Right lobe of liver (tissue), 6 donors: ENCODE data around the gene TMPRSS9. TPM values are rescaled to one million over a fixed set of nuclear protein-coding genes. Genes with fewer than 3 reads are reported as not detected.
"Not testable (repeated sequence)": the region's sequence is repeated elsewhere in the genome, so short reads cannot be mapped to it uniquely, and the experiment has no call there.

Experiments used
- ATAC-seq, 4 donors: fragments of 200-7000 bp; cut with Tn5 transposase; one replicate each; pipeline ENCODE4 v1.9.1; 2020; ENCODE audit warnings: mild to moderate bottlenecking in 4 of 4, moderate library complexity in 4 of 4
- DNase-seq, 3 donors: peaks; one replicate each; pipeline ENCODE4 v3.0.0-alpha.2; 2020
- H3K27ac ChIP-seq, 3 donors: fragments of 200-600 bp; one replicate each; pipeline ENCODE4 v1.8.0; 2022
- H3K27me3 ChIP-seq, 2 donors: fragments of 200-600 bp; one replicate each; pipeline ENCODE4 v1.8.0; 2022
- H3K36me3 ChIP-seq, 4 donors: fragments of 200-600 bp; sonication (generic) in 1 of 4; one replicate each; pipeline versions ENCODE4 v1.5.1 to v1.8.0; 2017 to 2022; ENCODE audit warnings: control low read depth in 1 of 4
- H3K4me1 ChIP-seq, 4 donors: fragments of 200-600 bp; sonication (generic) in 1 of 4; one replicate each; pipeline versions ENCODE4 v1.5.1 to v1.8.0; 2017 to 2022; ENCODE audit warnings: control low read depth in 1 of 4
- H3K4me3 ChIP-seq, 3 donors: fragments of 200-600 bp; one replicate each; pipeline ENCODE4 v1.8.0; 2022
- H3K9me3 ChIP-seq, 4 donors: fragments of 200-600 bp; sonication (generic) in 1 of 4; one replicate each; pipeline versions ENCODE4 v1.5.1 to v1.8.0; 2017 to 2022; ENCODE audit warnings: control low read depth in 1 of 4
- POLR2A ChIP-seq: fragments of 450-650 bp; IDR thresholded peaks from one replicate; pipeline ENCODE4 v1.6.1; 2017; ENCODE audit warnings: antibody characterized with exemption, mild to moderate bottlenecking
- WGBS: methylation state at CpG from one replicate; pipeline ENCODE4 v1.1.6; 2018; ENCODE audit warnings: low coverage, low lambda C conversion rate; ENCODE audit not compliant: insufficient coverage; ENCODE audit errors: missing lambda C conversion rate; 5-methylcytosine and 5-hydroxymethylcytosine counted together
- intact Hi-C, 2 donors: fragments of 100-400 bp; cut with DNase I; formaldehyde crosslinking; loops; one replicate each; pipeline versions ENCODE4 v1.11.2 to v1.14.1; 2022
- total RNA-seq, 6 experiments: library from RNA; depleted of rRNA in 2 of 6; stranded (reverse); fragments of >200 nt in 2 of 6; fragmentation: NEBNext Ultra II Directional in 3 of 6; extraction: Animal tissue kit (Norgen Biotek cat#: 25700) in 3 of 6; gene quantifications; one replicate each; pipeline versions ENCODE4 v1.1.0 to v1.2.4, GENCODE V29; 2016 to 2023
- TF ChIP-seq, protein P1 (sequence below), 4 donors: fragments of 200-600 bp in 3 of 4; fragments of 450-650 bp in 1 of 4; IDR thresholded peaks; one replicate each; pipeline versions ENCODE4 v1.5.1 to v1.8.0; 2016 to 2022; ENCODE audit warnings: antibody characterized with exemption in 4 of 4, mild to moderate bottlenecking in 2 of 4
- donor health status: DM: no; HTN: yes; CAD: no.
- donor health status: DM: no; HTN: no; CAD: no.
- donor health status: DM: no; HTN: no; CAD: no.
- donor health status: DM: no; HTN: yes; CAD: no.
- donor health status: DM: no; HTN: yes; CAD: no.

The TMPRSS9 gene
- total RNA-seq, 6 experiments from 2014 or later = 0.12 to 6.7 (median 2.9) TPM

DNA sequence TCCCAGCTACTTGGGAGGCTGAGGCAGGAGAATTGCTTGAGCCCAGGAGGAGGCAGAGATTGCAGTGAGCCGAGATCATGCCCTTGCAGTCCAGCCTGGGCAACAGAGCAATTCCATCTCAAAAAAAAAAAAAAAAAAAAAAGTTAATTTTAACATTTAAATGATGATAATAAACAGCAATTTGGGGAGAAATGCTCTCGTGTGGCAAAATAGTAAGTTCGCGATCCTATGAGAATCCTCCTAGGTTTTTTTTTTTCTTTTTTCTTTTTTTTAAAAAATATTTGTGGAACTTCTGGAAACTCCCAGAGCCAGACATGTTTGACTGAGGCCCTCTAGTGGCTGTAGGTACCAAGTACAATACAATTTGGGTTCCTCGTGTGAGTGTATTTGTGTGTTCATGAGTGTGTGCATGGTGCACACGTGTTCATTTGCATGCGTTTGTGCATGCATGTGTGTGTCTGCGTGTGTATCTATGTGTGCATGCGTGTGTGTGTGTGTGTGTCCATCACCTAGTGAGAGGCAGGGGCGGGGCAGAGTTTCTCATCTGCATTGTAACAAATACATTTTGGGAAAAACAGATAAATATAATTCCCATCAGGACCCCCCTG is 31.2 kb downstream of the TMPRSS9 start:
- WGBS = 6% methylated on average over 10 of the region's 10 CpGs
- no peak for DNase-seq

DNA sequence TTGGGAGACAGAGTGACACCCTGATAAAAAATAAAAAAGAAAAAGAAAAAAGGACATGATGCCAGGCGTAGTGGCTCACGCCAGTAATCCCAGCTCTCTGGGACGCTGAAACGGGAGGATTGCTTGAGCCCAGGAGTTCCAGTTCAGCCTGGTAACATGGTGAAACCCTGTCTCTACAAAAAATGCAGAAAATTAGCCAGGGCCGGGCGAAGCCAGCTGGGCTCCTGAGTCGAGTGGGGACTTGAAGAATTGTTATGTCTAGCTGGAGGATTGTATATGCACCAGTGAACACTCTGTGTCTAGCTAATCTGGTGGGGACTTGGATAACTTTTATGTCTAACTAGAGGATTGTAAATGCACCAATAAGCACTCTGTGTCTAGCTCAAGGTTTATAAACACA is 32.3 kb downstream of the TMPRSS9 start:
- Histone ChIP-seq H3K9me3 (no peaks in the 10 kb centered on the region), H3K36me3 (no peaks in the 10 kb centered on the region), H3K27me3 (no peaks in the 10 kb centered on the region), H3K4me1 (peaks cover 0 to 17% (median 0%) of the 10 kb centered on the region in 4 donors), H3K4me3 (no peak overlapping the region), H3K27ac (no peak overlapping the region)
- DNase-seq (no peak), ATAC-seq (no peak)
- intact Hi-C loops = loop anchor here in 1 of 2 donors (10.0 kb wide), 1 partner anchor 238 kb away; the partner anchor contains the start of gene AP3D1
- no peak for TF ChIP-seq POLR2A
- WGBS = 50% methylated on average over 7 of the region's 7 CpGs

More for the DNA sequence above, 31.2 kb downstream of the TMPRSS9 start:
- peaks cover 0 to 13% (median 0%) of the 10 kb centered on the region in 4 donors for H3K4me1 ChIP-seq
- H3K27ac ChIP-seq = no peak overlapping the region
- no peaks in the 10 kb centered on the region for H3K27me3 ChIP-seq
- peak; percentile 26 to 73 (median 38) for ATAC-seq
- H3K36me3 ChIP-seq = no peaks in the 10 kb centered on the region
- intact Hi-C loops = loop anchor here in 1 of 2 donors (10.0 kb wide), 1 partner anchor 236 kb away; the partner anchor contains the start of gene AP3D1
- H3K9me3 ChIP-seq = no peaks in the 10 kb centered on the region
- TF ChIP-seq POLR2A = no peak
- TF ChIP-seq, protein P1, sequence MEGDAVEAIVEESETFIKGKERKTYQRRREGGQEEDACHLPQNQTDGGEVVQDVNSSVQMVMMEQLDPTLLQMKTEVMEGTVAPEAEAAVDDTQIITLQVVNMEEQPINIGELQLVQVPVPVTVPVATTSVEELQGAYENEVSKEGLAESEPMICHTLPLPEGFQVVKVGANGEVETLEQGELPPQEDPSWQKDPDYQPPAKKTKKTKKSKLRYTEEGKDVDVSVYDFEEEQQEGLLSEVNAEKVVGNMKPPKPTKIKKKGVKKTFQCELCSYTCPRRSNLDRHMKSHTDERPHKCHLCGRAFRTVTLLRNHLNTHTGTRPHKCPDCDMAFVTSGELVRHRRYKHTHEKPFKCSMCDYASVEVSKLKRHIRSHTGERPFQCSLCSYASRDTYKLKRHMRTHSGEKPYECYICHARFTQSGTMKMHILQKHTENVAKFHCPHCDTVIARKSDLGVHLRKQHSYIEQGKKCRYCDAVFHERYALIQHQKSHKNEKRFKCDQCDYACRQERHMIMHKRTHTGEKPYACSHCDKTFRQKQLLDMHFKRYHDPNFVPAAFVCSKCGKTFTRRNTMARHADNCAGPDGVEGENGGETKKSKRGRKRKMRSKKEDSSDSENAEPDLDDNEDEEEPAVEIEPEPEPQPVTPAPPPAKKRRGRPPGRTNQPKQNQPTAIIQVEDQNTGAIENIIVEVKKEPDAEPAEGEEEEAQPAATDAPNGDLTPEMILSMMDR (IDR thresholded peaks at IDR 0.05) = peak; percentile 57 to 77 (median 72)
- no peak overlapping the region for H3K4me3 ChIP-seq

DNA sequence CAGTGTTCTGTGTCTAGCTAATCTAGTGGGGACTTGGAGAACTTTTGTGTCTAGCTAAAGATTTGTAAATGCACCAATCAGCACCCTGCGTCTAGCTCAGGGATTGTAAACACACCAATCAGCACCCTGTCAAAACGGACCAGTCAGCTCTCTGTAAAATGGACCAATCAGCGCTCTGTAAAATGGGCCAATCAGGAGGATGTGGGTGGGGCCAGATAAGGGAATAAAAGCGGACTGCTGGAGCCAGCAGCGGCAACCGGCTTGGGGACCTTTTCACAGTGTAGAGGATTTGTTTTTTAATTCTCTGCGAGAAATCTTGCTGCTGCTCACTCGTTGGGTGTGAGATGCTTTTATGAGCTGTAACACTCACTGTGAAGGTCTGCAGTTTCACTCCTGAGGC is 32.8 kb downstream of the TMPRSS9 start:
- not testable (repeated sequence) for H3K4me3 ChIP-seq, H3K27me3 ChIP-seq, DNase-seq, H3K36me3 ChIP-seq, H3K9me3 ChIP-seq, H3K27ac ChIP-seq, ATAC-seq
- 64% methylated on average over 5 of the region's 8 CpGs for WGBS
- H3K4me1 ChIP-seq = peaks cover 0 to 17% (median 0%) of the 10 kb centered on the region in 4 donors
- intact Hi-C loops = loop anchor here in 1 of 2 donors (10.0 kb wide), 1 partner anchor 238 kb away; the partner anchor contains the start of gene AP3D1

DNA sequence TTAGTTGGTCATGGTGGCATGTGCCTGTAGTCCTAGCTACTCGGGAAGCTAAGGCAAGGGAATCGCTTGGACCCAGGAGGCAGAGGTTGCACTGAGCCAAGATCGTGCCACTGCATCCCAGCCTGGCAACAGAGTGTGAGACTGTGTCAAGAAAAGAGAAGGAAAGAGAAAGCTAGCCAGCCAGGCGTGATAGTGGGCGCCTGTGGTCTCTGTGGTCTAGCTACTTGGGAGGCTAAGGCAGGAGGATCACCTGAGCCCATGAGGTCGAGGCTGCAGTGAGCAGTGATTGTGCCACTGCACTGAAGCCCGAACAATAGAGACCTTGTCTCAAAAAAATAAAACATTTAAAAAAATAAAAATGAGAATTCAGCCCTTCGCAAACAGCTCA is 34.0 kb downstream of the TMPRSS9 start:
- intact Hi-C loops = loop anchor here in 1 of 2 donors (10.0 kb wide), 1 partner anchor 239 kb away; the partner anchor contains the start of gene AP3D1
- 52% methylated on average over 7 of the region's 8 CpGs for WGBS

DNA sequence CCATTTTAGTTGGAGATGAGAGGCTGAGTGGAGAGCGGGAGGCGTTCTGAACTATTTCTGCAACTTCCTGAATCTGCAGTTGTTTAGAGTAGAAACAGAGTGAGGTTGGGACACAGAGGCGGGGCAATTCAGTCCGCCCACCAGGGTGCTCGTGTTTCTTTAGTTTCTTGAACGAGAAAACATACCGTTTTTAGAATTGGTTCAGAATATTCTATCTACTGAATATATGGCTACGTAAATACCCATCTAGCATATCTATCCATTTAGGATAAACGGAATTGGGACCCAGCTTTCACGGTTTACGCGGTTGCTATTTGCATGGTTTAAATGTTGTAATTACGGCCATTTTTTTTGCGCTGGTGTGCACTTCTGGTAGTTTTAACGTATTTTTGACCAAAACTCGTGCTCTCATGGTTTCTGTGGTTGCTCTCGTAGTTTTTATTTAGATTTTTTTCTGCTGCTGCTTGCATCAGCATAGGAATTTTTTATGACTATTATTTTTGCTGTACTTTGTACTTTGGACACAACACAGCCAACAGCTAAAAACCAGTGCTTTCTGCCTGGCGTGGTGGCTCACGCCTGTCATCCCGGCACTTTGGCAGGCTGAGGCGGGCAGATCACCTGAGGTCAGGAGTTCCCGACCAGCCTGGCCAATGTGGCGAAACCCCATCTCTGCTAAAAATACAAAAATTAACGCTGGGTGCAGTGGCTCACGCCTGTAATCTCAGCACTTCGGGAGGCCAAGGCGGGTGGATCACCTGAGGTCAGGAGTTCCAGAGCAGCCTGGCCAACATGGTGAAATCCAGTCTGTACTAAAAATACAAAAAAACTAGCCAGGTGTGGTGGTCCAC is 34.6 kb downstream of the TMPRSS9 start:
- H3K4me3 ChIP-seq = no peak overlapping the region

More for the DNA sequence above, 34.0 kb downstream of the TMPRSS9 start:
- Histone ChIP-seq H3K4me1 (peaks cover 0 to 17% (median 0%) of the 10 kb centered on the region in 4 donors), H3K9me3 (no peaks in the 10 kb centered on the region), H3K36me3 (no peaks in the 10 kb centered on the region), H3K27me3 (no peaks in the 10 kb centered on the region), H3K27ac (peak overlapping the region in 1 of 3 donors; percentile 84), H3K4me3 (no peak overlapping the region)
- TF ChIP-seq, protein P1 (IDR thresholded peaks at IDR 0.05) = no peak
- TF ChIP-seq POLR2A = no peak
- ATAC-seq = no peak
- DNase-seq = no peak

DNA sequence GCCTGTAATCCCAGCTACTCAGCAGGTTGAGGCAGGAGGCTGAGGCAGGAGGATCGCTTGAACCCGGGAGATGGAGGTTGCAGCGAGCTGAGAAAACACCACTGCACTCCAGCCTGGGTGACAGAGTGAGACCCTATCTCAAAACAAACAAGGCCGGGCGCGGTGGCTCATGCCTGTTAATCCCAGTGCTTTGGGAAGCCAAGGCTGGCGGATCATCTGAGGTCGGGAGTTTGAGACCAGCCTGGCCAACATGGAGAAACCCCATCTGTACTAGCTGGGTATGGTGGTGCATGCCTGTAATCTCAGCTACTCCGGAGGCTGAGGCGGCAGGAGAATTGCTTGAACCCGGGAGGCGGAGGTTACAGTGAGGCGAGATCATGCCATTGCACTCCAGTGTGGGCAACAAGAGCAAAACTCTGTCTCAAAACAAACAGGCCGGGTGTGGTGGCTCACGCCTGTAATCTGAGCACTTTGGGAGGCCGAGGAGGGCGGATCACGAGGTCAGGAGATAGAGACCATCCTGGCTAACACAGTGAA is 35.3 kb downstream of the TMPRSS9 start:
- WGBS = 53% methylated on average over 3 of the region's 18 CpGs
- intact Hi-C loops = loop anchor here in 1 of 2 donors (10.0 kb wide), 1 partner anchor 241 kb away; the partner anchor contains the start of gene AP3D1
- Histone ChIP-seq H3K27ac (peak overlapping the region; percentile 29 to 84 (median 65)), H3K4me1 (peaks cover 0 to 17% (median 0%) of the 10 kb centered on the region in 4 donors)
- H3K36me3 ChIP-seq, H3K4me3 ChIP-seq, H3K27me3 ChIP-seq, H3K9me3 ChIP-seq: not testable (repeated sequence)
- ATAC-seq (peak in 1 of 4 donors; percentile 6), DNase-seq (peak in 1 of 3 donors; percentile 50)

More for the DNA sequence above, 34.6 kb downstream of the TMPRSS9 start:
- Histone ChIP-seq H3K27ac (peak overlapping the region; percentile 29 to 84 (median 65)), H3K27me3 (no peaks in the 10 kb centered on the region), H3K36me3 (no peaks in the 10 kb centered on the region), H3K4me1 (peaks cover 0 to 17% (median 0%) of the 10 kb centered on the region in 4 donors), H3K9me3 (no peaks in the 10 kb centered on the region)
- DNase-seq (peak; percentile 73 to 87 (median 77)), ATAC-seq (peak; percentile 45 to 75 (median 66))
- 42% methylated on average over 25 of the region's 27 CpGs for WGBS
- intact Hi-C loops = loop anchor here in 1 of 2 donors (10.0 kb wide), 1 partner anchor 240 kb away; the partner anchor contains the start of gene AP3D1
- TF ChIP-seq, protein P1 (IDR thresholded peaks at IDR 0.05) = no peak
- TF ChIP-seq POLR2A = no peak

DNA sequence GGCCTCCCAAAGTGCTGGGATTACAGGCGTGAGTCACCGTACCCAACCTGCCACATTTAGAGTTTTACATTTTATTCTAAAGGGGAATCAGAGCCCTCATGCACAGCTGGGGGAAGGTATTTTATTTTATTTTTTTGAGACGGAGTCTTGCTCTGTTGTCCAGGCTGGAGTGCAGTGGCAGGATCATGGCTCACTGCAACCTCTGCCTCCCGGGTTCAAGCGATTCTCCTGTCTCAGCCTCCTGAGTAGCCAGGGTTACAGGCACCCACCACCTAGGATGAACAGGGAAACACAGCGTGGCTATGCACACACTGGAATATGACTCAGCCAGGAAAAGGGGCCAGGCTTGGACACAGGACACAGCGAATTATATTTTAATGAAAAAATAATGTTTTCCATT is 37.1 kb downstream of the TMPRSS9 start:
- not testable (repeated sequence) for H3K36me3 ChIP-seq, H3K27ac ChIP-seq, H3K9me3 ChIP-seq, DNase-seq, H3K4me3 ChIP-seq, H3K27me3 ChIP-seq, ATAC-seq
- intact Hi-C loops = loop anchor here in 1 of 2 donors (10.0 kb wide), 1 partner anchor 242 kb away; the partner anchor contains the start of gene AP3D1
- WGBS = 88% methylated on average over 6 of the region's 7 CpGs
- peaks cover 0 to 17% (median 0%) of the 10 kb centered on the region in 4 donors for H3K4me1 ChIP-seq
